ENCODE data around the gene GET4. TPM values are rescaled to one million over a fixed set of nuclear protein-coding genes. Genes with fewer than 3 reads are reported as not detected.

The GET4 gene
- total and polyA plus RNA-seq, 2 experiments from 2014 or later: 48.3 to 102 TPM

DNA sequence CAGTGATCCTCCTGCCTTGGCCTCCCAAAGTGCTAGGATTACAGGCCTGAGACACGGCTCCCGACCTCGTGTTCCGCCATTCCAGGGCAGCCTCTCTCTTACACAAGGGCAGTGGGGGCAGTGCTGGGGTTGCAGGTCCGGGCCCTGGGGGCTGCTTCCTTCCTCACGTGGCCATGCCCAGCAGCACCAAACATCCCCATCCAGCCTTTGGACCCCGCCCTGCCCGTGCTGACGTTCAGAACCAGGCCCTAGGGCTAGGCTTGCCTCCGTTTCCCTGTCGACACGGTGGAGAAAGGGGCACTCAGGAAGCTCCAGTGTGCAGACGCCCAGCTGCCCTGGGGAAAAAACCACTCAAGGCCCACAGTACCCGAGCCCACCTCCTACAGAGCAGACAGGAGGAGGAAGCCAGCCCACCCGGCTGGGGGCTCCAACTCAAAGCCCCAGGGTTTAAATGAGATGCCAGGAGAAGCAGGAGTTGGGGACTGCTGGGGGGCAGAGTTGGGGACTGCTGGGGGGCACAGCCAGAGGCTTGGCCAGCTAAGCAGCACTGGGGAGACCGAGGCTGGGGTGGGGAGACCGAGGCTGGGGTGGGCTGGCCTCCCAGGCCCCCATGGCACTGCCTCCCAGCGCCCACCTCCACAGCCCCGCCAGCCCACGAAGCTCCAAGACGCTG lies 42.2 kb downstream of the GET4 start:
- no peak for DNase-seq (ENCODE audit: low spot score)
- TF ChIP-seq CTCF (IDR thresholded peaks at IDR 0.05; ENCODE audit: poor library complexity) (no peak), EZH2phosphoT487 (IDR thresholded peaks at IDR 0.05; ENCODE audit: low read depth, severe bottlenecking, unreplicated experiment) (no peak), EZH2 (IDR thresholded peaks at IDR 0.05; ENCODE audit: borderline replicate concordance) (no peak)
- Histone ChIP-seq H3K4me2 (no peak overlapping the region), H3K27ac (no peak overlapping the region), H3K79me2 (no peaks in the 10 kb centered on the region), H3K36me3 (replicated peaks; ENCODE audit: insufficient read depth, low read depth) (no peaks in the 10 kb centered on the region), H4K20me1 (ENCODE audit: insufficient read depth, poor library complexity, severe bottlenecking) (no peaks in the 10 kb centered on the region), H3K4me1 (ENCODE audit: insufficient read depth) (peaks cover 7% of the 10 kb centered on the region), H3K9me3 (ENCODE audit: low read depth) (no peaks in the 10 kb centered on the region), H2AFZ (no peak overlapping the region), H3K27me3 (no peaks in the 10 kb centered on the region), H3K4me3 (no peak overlapping the region), H3K9me2 (replicated peaks; ENCODE audit: insufficient read depth) (no peaks in the 10 kb centered on the region)
- WGBS (ENCODE audit: low lambda C conversion rate, missing lambda C conversion rate): 88% methylated on average over 15 of the region's 21 CpGs

DNA sequence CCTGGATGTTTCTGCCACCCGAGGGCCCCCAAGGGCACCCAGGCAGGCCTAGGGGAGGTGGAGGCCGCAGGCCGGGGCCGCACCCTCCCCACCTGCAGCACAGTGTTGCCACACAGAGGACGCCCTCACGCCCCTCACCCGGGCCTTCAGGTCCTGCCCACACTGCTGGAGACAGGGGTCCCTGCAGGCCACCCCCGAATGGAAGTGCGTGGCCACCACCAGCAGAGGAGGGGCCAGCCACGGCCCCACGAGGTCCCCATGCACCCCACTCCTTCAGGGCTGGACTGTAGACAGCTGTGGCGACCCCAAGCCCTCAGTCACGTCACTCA lies 42.7 kb downstream of the GET4 start:
- DNase-seq (ENCODE audit: low spot score): no peak
- H3K4me1 ChIP-seq (ENCODE audit: insufficient read depth): peaks cover 8% of the 10 kb centered on the region
- no peak overlapping the region for H3K4me2 ChIP-seq

GRCh38 chr7:919924-920341 lies 43.6 kb downstream of the GET4 start:
- Histone ChIP-seq H3K36me3 (replicated peaks; ENCODE audit: insufficient read depth, low read depth) (no peaks in the 10 kb centered on the region), H3K79me2 (no peaks in the 10 kb centered on the region), H3K9me2 (replicated peaks; ENCODE audit: insufficient read depth) (no peaks in the 10 kb centered on the region), H3K9me3 (ENCODE audit: low read depth) (no peaks in the 10 kb centered on the region), H3K4me1 (ENCODE audit: insufficient read depth) (peaks cover 8% of the 10 kb centered on the region), H4K20me1 (ENCODE audit: insufficient read depth, poor library complexity, severe bottlenecking) (no peaks in the 10 kb centered on the region), H3K27me3 (no peaks in the 10 kb centered on the region), H3K4me2 (no peak overlapping the region), H3K4me3 (no peak overlapping the region), H3K27ac (no peak overlapping the region), H2AFZ (no peak overlapping the region)
- WGBS (ENCODE audit: low lambda C conversion rate, missing lambda C conversion rate): 98% methylated on average over 19 of the region's 26 CpGs
- no peak for DNase-seq (ENCODE audit: low spot score)
- TF ChIP-seq EZH2 (IDR thresholded peaks at IDR 0.05; ENCODE audit: borderline replicate concordance): no peak
- TF ChIP-seq CTCF (IDR thresholded peaks at IDR 0.05; ENCODE audit: poor library complexity): no peak
- no peak for TF ChIP-seq EZH2phosphoT487 (IDR thresholded peaks at IDR 0.05; ENCODE audit: low read depth, severe bottlenecking, unreplicated experiment)

More for the DNA sequence above, 42.7 kb downstream of the GET4 start:
- Histone ChIP-seq H3K4me3 (no peak overlapping the region), H3K27ac (no peak overlapping the region), H3K36me3 (replicated peaks; ENCODE audit: insufficient read depth, low read depth) (no peaks in the 10 kb centered on the region), H4K20me1 (ENCODE audit: insufficient read depth, poor library complexity, severe bottlenecking) (no peaks in the 10 kb centered on the region), H3K9me3 (ENCODE audit: low read depth) (no peaks in the 10 kb centered on the region), H3K27me3 (no peaks in the 10 kb centered on the region), H3K79me2 (no peaks in the 10 kb centered on the region), H3K9me2 (replicated peaks; ENCODE audit: insufficient read depth) (no peaks in the 10 kb centered on the region), H2AFZ (no peak overlapping the region)
- TF ChIP-seq EZH2 (IDR thresholded peaks at IDR 0.05; ENCODE audit: borderline replicate concordance): no peak
- WGBS (ENCODE audit: low lambda C conversion rate, missing lambda C conversion rate): 91% methylated on average over 12 of the region's 13 CpGs

DNA sequence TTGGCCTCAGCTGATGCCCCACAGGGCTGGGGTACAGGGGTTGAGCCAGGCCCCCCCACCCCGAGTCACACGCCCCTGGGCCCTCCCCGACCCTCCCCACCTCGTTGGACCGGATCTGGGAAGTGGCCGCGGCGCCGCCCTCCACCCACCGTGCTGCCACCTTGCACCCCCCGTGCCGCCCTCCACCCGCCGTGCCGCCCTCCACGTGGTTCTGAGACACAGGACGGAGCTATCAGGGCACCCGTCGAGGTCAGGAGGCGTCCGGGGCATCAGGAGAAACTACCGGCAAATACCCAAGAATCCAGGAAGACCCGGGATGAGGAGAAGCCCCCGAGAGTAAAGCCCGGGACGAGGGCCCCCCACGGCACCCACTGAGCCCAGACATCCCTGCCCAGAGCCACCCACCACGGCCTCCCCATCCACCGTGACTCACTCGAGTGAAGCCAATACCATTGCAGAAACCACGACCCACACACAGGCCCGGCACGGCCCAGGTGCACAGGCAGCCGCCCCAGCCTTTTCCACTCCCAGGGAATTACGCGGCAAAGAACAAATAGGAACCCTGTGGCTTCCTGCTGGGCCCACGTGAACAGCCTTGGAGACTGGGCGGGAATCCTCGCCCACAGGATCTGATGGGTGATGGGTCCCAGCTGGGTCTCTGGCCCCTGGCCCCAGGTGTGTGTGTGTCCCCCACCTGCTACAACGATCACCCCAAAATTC lies 44.2 kb downstream of the GET4 start:
- DNase-seq (ENCODE audit: low spot score): no peak
- no peaks in the 10 kb centered on the region for H3K9me2 ChIP-seq (replicated peaks; ENCODE audit: insufficient read depth)
- no peak overlapping the region for H3K4me2 ChIP-seq
- H3K4me3 ChIP-seq: no peak overlapping the region
- H3K4me1 ChIP-seq (ENCODE audit: insufficient read depth): peaks cover 8% of the 10 kb centered on the region
- no peaks in the 10 kb centered on the region for H3K27me3 ChIP-seq
- no peaks in the 10 kb centered on the region for H3K79me2 ChIP-seq
- 86% methylated on average over 21 of the region's 40 CpGs for WGBS (ENCODE audit: low lambda C conversion rate, missing lambda C conversion rate)
- H3K9me3 ChIP-seq (ENCODE audit: low read depth): no peaks in the 10 kb centered on the region
- H3K36me3 ChIP-seq (replicated peaks; ENCODE audit: insufficient read depth, low read depth): no peaks in the 10 kb centered on the region
- no peaks in the 10 kb centered on the region for H4K20me1 ChIP-seq (ENCODE audit: insufficient read depth, poor library complexity, severe bottlenecking)
- no peak overlapping the region for H3K27ac ChIP-seq
- H2AFZ ChIP-seq: no peak overlapping the region
- TF ChIP-seq EZH2 (IDR thresholded peaks at IDR 0.05; ENCODE audit: borderline replicate concordance) (no peak), EZH2phosphoT487 (IDR thresholded peaks at IDR 0.05; ENCODE audit: low read depth, severe bottlenecking, unreplicated experiment) (no peak), CTCF (IDR thresholded peaks at IDR 0.05; ENCODE audit: poor library complexity) (no peak)

All from hepatocyte (in vitro differentiated cells).